Liver (tissue), 3 donors: ENCODE data around the gene TRAK2.

Experiments
- EGR1 ChIP-seq, 2 donors: IDR thresholded peaks; 2 replicates each; pipeline ENCODE4 v1.6.1; 2016 to 2018; ENCODE audit warnings: antibody characterized with exemption in 2 of 2, low read depth in 2 of 2
- FOXA1 ChIP-seq: IDR thresholded peaks from 2 replicates; pipeline ENCODE4 v1.6.1; 2016; ENCODE audit warnings: antibody characterized with exemption
- HNF4G ChIP-seq: IDR thresholded peaks from 2 replicates; pipeline ENCODE4 v1.6.1; 2016; ENCODE audit warnings: antibody characterized with exemption
- JUND ChIP-seq, 2 donors: IDR thresholded peaks; 2 replicates each; pipeline ENCODE4 v1.6.1; 2016; ENCODE audit warnings: antibody characterized with exemption in 2 of 2
- RAD21 ChIP-seq, 2 donors: IDR thresholded peaks; 2 replicates each; pipeline ENCODE4 v1.6.1; 2016; ENCODE audit warnings: antibody characterized with exemption in 2 of 2, mild to moderate bottlenecking in 2 of 2
- SP1 ChIP-seq: IDR thresholded peaks from 2 replicates; pipeline ENCODE4 v1.6.1; 2018; ENCODE audit warnings: antibody characterized with exemption, mild to moderate bottlenecking
- TAF1 ChIP-seq: conservative IDR thresholded peaks from 2 replicates; pipeline ENCODE4 v1.6.1; 2016; ENCODE audit warnings: antibody characterized with exemption, mild to moderate bottlenecking
- YY1 ChIP-seq: IDR thresholded peaks from 2 replicates; pipeline ENCODE4 v1.6.1; 2016; ENCODE audit warnings: antibody characterized with exemption, mild to moderate bottlenecking
- TF ChIP-seq, protein P1 (sequence below): IDR thresholded peaks from 2 replicates; pipeline ENCODE4 v1.6.1; 2016; ENCODE audit warnings: antibody characterized with exemption, mild to moderate bottlenecking
- TF ChIP-seq, protein P2 (sequence below): fragments of 150-350 bp; IDR thresholded peaks from 2 replicates; pipeline ENCODE4 v1.5.1; 2017; ENCODE audit warnings: improper control_type of control experiment, low read depth, low read length; ENCODE audit not compliant: missing input control
- TF ChIP-seq, protein P3 (sequence below): IDR thresholded peaks from 2 replicates; pipeline ENCODE4 v1.6.1; 2016; ENCODE audit warnings: antibody characterized with exemption
- TF ChIP-seq, protein P4 (sequence below): IDR thresholded peaks from 2 replicates; pipeline ENCODE4 v1.6.1; 2016; ENCODE audit warnings: antibody characterized with exemption
- donor health status: healthy.
- donor health status: healthy.

DNA sequence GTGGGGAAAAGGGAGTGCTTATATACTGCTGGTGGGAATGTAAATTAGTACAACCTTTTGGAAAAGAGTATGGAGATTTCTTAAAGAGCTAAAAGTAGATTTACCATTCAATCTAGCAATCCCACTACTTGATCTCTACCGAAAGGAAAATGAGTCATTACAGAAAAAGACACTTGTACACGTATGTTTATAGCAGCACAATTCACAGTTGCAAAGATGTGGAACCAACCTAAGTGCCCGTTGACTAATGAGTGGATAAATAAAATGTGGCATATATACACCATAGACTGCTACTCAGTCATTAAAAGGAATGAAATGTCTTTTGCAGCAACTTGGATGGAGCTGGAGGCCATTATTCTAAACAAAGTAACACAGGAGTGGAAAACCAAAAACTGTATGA lies 123.6 kb downstream of the TRAK2 start:
- TF ChIP-seq, protein P1, sequence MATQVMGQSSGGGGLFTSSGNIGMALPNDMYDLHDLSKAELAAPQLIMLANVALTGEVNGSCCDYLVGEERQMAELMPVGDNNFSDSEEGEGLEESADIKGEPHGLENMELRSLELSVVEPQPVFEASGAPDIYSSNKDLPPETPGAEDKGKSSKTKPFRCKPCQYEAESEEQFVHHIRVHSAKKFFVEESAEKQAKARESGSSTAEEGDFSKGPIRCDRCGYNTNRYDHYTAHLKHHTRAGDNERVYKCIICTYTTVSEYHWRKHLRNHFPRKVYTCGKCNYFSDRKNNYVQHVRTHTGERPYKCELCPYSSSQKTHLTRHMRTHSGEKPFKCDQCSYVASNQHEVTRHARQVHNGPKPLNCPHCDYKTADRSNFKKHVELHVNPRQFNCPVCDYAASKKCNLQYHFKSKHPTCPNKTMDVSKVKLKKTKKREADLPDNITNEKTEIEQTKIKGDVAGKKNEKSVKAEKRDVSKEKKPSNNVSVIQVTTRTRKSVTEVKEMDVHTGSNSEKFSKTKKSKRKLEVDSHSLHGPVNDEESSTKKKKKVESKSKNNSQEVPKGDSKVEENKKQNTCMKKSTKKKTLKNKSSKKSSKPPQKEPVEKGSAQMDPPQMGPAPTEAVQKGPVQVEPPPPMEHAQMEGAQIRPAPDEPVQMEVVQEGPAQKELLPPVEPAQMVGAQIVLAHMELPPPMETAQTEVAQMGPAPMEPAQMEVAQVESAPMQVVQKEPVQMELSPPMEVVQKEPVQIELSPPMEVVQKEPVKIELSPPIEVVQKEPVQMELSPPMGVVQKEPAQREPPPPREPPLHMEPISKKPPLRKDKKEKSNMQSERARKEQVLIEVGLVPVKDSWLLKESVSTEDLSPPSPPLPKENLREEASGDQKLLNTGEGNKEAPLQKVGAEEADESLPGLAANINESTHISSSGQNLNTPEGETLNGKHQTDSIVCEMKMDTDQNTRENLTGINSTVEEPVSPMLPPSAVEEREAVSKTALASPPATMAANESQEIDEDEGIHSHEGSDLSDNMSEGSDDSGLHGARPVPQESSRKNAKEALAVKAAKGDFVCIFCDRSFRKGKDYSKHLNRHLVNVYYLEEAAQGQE, result no peak
- TF ChIP-seq EGR1 (IDR thresholded peaks at IDR 0.05; ENCODE audit: low read depth in 2 of 2), result no peak
- no peak for TF ChIP-seq FOXA1
- TF ChIP-seq RAD21 (IDR thresholded peaks at IDR 0.05), result no peak
- TF ChIP-seq, protein P2, sequence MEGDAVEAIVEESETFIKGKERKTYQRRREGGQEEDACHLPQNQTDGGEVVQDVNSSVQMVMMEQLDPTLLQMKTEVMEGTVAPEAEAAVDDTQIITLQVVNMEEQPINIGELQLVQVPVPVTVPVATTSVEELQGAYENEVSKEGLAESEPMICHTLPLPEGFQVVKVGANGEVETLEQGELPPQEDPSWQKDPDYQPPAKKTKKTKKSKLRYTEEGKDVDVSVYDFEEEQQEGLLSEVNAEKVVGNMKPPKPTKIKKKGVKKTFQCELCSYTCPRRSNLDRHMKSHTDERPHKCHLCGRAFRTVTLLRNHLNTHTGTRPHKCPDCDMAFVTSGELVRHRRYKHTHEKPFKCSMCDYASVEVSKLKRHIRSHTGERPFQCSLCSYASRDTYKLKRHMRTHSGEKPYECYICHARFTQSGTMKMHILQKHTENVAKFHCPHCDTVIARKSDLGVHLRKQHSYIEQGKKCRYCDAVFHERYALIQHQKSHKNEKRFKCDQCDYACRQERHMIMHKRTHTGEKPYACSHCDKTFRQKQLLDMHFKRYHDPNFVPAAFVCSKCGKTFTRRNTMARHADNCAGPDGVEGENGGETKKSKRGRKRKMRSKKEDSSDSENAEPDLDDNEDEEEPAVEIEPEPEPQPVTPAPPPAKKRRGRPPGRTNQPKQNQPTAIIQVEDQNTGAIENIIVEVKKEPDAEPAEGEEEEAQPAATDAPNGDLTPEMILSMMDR, result no peak
- TF ChIP-seq, protein P3, sequence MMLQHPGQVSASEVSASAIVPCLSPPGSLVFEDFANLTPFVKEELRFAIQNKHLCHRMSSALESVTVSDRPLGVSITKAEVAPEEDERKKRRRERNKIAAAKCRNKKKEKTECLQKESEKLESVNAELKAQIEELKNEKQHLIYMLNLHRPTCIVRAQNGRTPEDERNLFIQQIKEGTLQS, result no peak
- no peak for TF ChIP-seq HNF4G
- no peak for TF ChIP-seq SP1
- TF ChIP-seq YY1, result no peak
- TF ChIP-seq, protein P4, sequence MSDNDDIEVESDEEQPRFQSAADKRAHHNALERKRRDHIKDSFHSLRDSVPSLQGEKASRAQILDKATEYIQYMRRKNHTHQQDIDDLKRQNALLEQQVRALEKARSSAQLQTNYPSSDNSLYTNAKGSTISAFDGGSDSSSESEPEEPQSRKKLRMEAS, result no peak
- TF ChIP-seq TAF1, result no peak
- no peak for TF ChIP-seq JUND (IDR thresholded peaks at IDR 0.05)
